HG03457 (cell line): ENCODE measurements around the gene CHID1.

Experiments
- ATAC-seq: cut with Tn5 transposase; IDR thresholded peaks from one replicate; pipeline ENCODE4 v1.9.1; 2021; ENCODE audit warnings: moderate number of reproducible peaks; ENCODE audit not compliant: unreplicated experiment

The CHID1 gene

GRCh38 chr11:837990-838307 lies 72.7 kb downstream of the CHID1 start:
- no peak for ATAC-seq

- ATAC-seq: no peak
Observed at GRCh38 chr11:837189-837989, 73.2 kb downstream of the CHID1 start.

GRCh38 chr11:836700-837099 lies 73.9 kb downstream of the CHID1 start:
- no peak for ATAC-seq

- no peak for ATAC-seq
Observed at GRCh38 chr11:836274-836673, 74.3 kb downstream of the CHID1 start.

- ATAC-seq: no peak
Observed at GRCh38 chr11:834371-835316, 76.0 kb downstream of the CHID1 start.

- ATAC-seq: no peak
Observed at GRCh38 chr11:833849-834311, 76.7 kb downstream of the CHID1 start.

- no peak for ATAC-seq
Observed at GRCh38 chr11:833114-833791, 77.4 kb downstream of the CHID1 start.

- ATAC-seq: no peak
Observed at GRCh38 chr11:832529-833113, 78.0 kb downstream of the CHID1 start, which contains the start of gene CD151. Gene CD151 (plus strand): TSS chr11:832952. CDS start chr11:836070, 3,118 bp downstream.

GRCh38 chr11:831961-832528 lies 78.6 kb downstream of the CHID1 start:
- ATAC-seq: no peak

GRCh38 chr11:831118-831864 lies 79.3 kb downstream of the CHID1 start:
- no peak for ATAC-seq

- no peak for ATAC-seq
Observed at GRCh38 chr11:830295-831117, 80.1 kb downstream of the CHID1 start.

GRCh38 chr11:829847-830294 lies 80.7 kb downstream of the CHID1 start:
- ATAC-seq: no peak

- ATAC-seq: no peak
Observed at GRCh38 chr11:829176-829846, 81.3 kb downstream of the CHID1 start.

GRCh38 chr11:828506-829175 lies 82.0 kb downstream of the CHID1 start:
- no peak for ATAC-seq

- no peak for ATAC-seq
Observed at GRCh38 chr11:827897-828192, 82.8 kb downstream of the CHID1 start, which contains the start of gene CRACR2B. Gene CRACR2B (plus strand): TSS chr11:827919. CDS start chr11:828608, 689 bp downstream.

- no peak for ATAC-seq
Observed at GRCh38 chr11:827146-827896, 83.3 kb downstream of the CHID1 start.

- ATAC-seq: no peak
Observed at GRCh38 chr11:826836-827145, 83.8 kb downstream of the CHID1 start.
